GM12875 (cell line): ENCODE measurements around the gene SNAP91.

ENCODE experiments used
- H3K4me3 ChIP-seq: one replicate; pipeline ENCODE4 v1.5.1; 2011; ENCODE audit warnings: low read depth, low read length, control low read depth
- CTCF ChIP-seq: IDR thresholded peaks from 2 replicates; pipeline ENCODE4 v1.5.1; 2011; ENCODE audit warnings: low read depth, mild to moderate bottlenecking, control low read depth, inconsistent platforms, low read length, moderate library complexity, borderline replicate concordance; ENCODE audit not compliant: insufficient read depth

SNAP91 gene

GRCh38 chr6:83518816-83519480 lies 190.0 kb downstream of the SNAP91 start:
- no peak for TF ChIP-seq CTCF
- H3K4me3 ChIP-seq = no peak overlapping the region

- TF ChIP-seq CTCF = no peak
Observed at GRCh38 chr6:83517500-83517899, 191.4 kb downstream of the SNAP91 start.

GRCh38 chr6:83514866-83515466 lies 193.9 kb downstream of the SNAP91 start:
- no peak overlapping the region for H3K4me3 ChIP-seq
- TF ChIP-seq CTCF = peak; percentile 54

More at GRCh38 chr6:83517500-83517899, 191.4 kb downstream of the SNAP91 start:
- H3K4me3 ChIP-seq = no peak overlapping the region

GRCh38 chr6:83514466-83514865 lies 194.4 kb downstream of the SNAP91 start:
- TF ChIP-seq CTCF = no peak
- no peak overlapping the region for H3K4me3 ChIP-seq

GRCh38 chr6:83511901-83512681 lies 196.8 kb downstream of the SNAP91 start, which contains the start of gene PRSS35:
Gene PRSS35 (plus strand): TSS chr6:83512534. CDS start chr6:83523442, 10,908 bp downstream.
- H3K4me3 ChIP-seq = peak within 1 kb of the TSS; percentile 34
- peak; percentile 74 for TF ChIP-seq CTCF

- TF ChIP-seq CTCF = no peak
- H3K4me3 ChIP-seq = no peak overlapping the region
Observed at GRCh38 chr6:83511266-83511665, 197.6 kb downstream of the SNAP91 start.

- TF ChIP-seq CTCF = no peak
- no peak overlapping the region for H3K4me3 ChIP-seq
Observed at GRCh38 chr6:83510791-83511190, 198.1 kb downstream of the SNAP91 start.
